Tibial nerve (tissue), 4 donors: ENCODE measurements around the gene GGA1. TPM values are rescaled to one million over a fixed set of nuclear protein-coding genes. Genes with fewer than 3 reads are reported as not detected.
"Not testable (repeated sequence)": the region's sequence is repeated elsewhere in the genome, so short reads cannot be mapped to it uniquely, and the experiment has no call there.

Source experiments
- DNase-seq, 2 donors: peaks; one replicate each; pipeline ENCODE4 v3.0.0-alpha.2; 2019; ENCODE audit warnings: low spot score in 2 of 2
- H3K27ac ChIP-seq, 4 donors: fragments of 200-600 bp; sonication (generic) in 3 of 4; one replicate each; pipeline ENCODE4 v1.5.1; 2017 to 2019; ENCODE audit warnings: mild to moderate bottlenecking in 1 of 4
- H3K27me3 ChIP-seq, 2 donors: fragments of 200-600 bp; sonication (generic) in 1 of 2; one replicate each; pipeline versions ENCODE4 v1.5.1 to v1.6.0; 2017 to 2019
- H3K36me3 ChIP-seq, 3 donors: fragments of 200-600 bp; sonication (generic); one replicate each; pipeline ENCODE4 v1.5.1; 2018 to 2019
- H3K4me1 ChIP-seq, 4 donors: fragments of 200-600 bp; sonication (generic) in 3 of 4; one replicate each; pipeline ENCODE4 v1.5.1; 2017 to 2019
- H3K4me3 ChIP-seq, 4 donors: fragments of 200-600 bp; sonication (generic) in 3 of 4; one replicate each; pipeline ENCODE4 v1.5.1; 2017 to 2019; ENCODE audit warnings: mild to moderate bottlenecking in 1 of 4, moderate library complexity in 1 of 4
- H3K9me3 ChIP-seq, 4 donors: fragments of 200-600 bp; sonication (generic) in 3 of 4; one replicate each; pipeline ENCODE4 v1.5.1; 2017 to 2019
- CTCF ChIP-seq, 5 experiments: fragments of 200-600 bp in 3 of 5; fragments of 450-650 bp in 2 of 5; sonication (generic) in 3 of 5; IDR thresholded peaks; one replicate each; pipeline ENCODE4 v1.5.1; 2016 to 2019; ENCODE audit warnings: antibody characterized with exemption in 5 of 5, mild to moderate bottlenecking in 3 of 5, moderate library complexity in 2 of 5
- EP300 ChIP-seq, 2 donors: sonication (generic); formaldehyde crosslinking; IDR thresholded peaks; one replicate each; pipeline ENCODE4 v1.6.1; 2017; ENCODE audit warnings: antibody characterized with exemption in 2 of 2, mild to moderate bottlenecking in 1 of 2
- POLR2A ChIP-seq, 2 donors: fragments of 450-650 bp; IDR thresholded peaks; one replicate each; pipeline ENCODE4 v1.6.1; 2017; ENCODE audit warnings: antibody characterized with exemption in 2 of 2, mild to moderate bottlenecking in 2 of 2, moderate library complexity in 2 of 2
- WGBS, 2 donors: methylation state at CpG; one replicate each; pipeline ENCODE4 v1.1.5; 2018; 5-methylcytosine and 5-hydroxymethylcytosine counted together
- total RNA-seq, 4 donors: library from RNA; depleted of rRNA; stranded (reverse); fragments of >200 nt; gene quantifications; one replicate each; pipeline ENCODE4 v1.1.0, GENCODE V29; 2016

Gene GGA1
- total RNA-seq, 4 donors from 2014 or later, result 66.3 to 99.0 (median 77.2) TPM

GRCh38 chr22:37647928-37648327 is 39.3 kb downstream of the GGA1 start:
- Histone ChIP-seq H3K27me3 (no peaks in the 10 kb centered on the region), H3K4me3 (no peak overlapping the region), H3K27ac (no peak overlapping the region), H3K9me3 (no peaks in the 10 kb centered on the region), H3K36me3 (peaks cover 0 to 50% (median 16%) of the 10 kb centered on the region in 3 donors), H3K4me1 (peaks cover 0 to 10% (median 4%) of the 10 kb centered on the region in 4 donors)
- 76 to 81% methylated on average over 9 of the region's 9 CpGs for WGBS, 2 donors
- no peak for DNase-seq
- TF ChIP-seq POLR2A (IDR thresholded peaks at IDR 0.05) (no peak), CTCF (IDR thresholded peaks at IDR 0.05) (no peak), EP300 (IDR thresholded peaks at IDR 0.05) (no peak)

- Histone ChIP-seq H3K36me3 (peaks cover 0 to 55% (median 16%) of the 10 kb centered on the region in 3 donors), H3K9me3 (no peaks in the 10 kb centered on the region), H3K27ac (no peak overlapping the region), H3K4me1 (peaks cover 0 to 6% (median 0%) of the 10 kb centered on the region in 4 donors), H3K27me3 (no peaks in the 10 kb centered on the region), H3K4me3 (no peak overlapping the region)
- 95 to 96% methylated on average over 17 of the region's 17 CpGs for WGBS, 2 donors
- DNase-seq, result no peak
- TF ChIP-seq CTCF (IDR thresholded peaks at IDR 0.05), result no peak
- no peak for TF ChIP-seq POLR2A (IDR thresholded peaks at IDR 0.05)
- no peak for TF ChIP-seq EP300 (IDR thresholded peaks at IDR 0.05)
Observed at GRCh38 chr22:37650463-37651136, 42.0 kb downstream of the GGA1 start.

- TF ChIP-seq POLR2A (IDR thresholded peaks at IDR 0.05), result no peak
- TF ChIP-seq CTCF (IDR thresholded peaks at IDR 0.05), result no peak
- no peak for TF ChIP-seq EP300 (IDR thresholded peaks at IDR 0.05)
- H3K4me3 ChIP-seq, result no peak overlapping the region
- no peak for DNase-seq
- WGBS, 2 donors, result 65 to 76% methylated on average over 14 of the region's 14 CpGs
- H3K27me3 ChIP-seq, result no peaks in the 10 kb centered on the region
- peaks cover 0 to 21% (median 9%) of the 10 kb centered on the region in 4 donors for H3K4me1 ChIP-seq
- H3K27ac ChIP-seq, result peak overlapping the region in 3 of 4 donors; percentile 55 to 73 (median 70)
- H3K9me3 ChIP-seq, result no peaks in the 10 kb centered on the region
- peaks cover 0 to 38% (median 16%) of the 10 kb centered on the region in 3 donors for H3K36me3 ChIP-seq
Observed at GRCh38 chr22:37654563-37655251, 46.1 kb downstream of the GGA1 start.

- WGBS, 2 donors, result 89 to 91% methylated on average over 11 to 17 of the region's 17 CpGs
- Histone ChIP-seq H3K27ac (peak overlapping the region in 3 of 4 donors; percentile 55 to 73 (median 70)), H3K9me3 (no peaks in the 10 kb centered on the region), H3K4me1 (peaks cover 0 to 26% (median 14%) of the 10 kb centered on the region in 4 donors), H3K36me3 (peaks cover 0 to 33% (median 16%) of the 10 kb centered on the region in 3 donors), H3K4me3 (no peak overlapping the region), H3K27me3 (no peaks in the 10 kb centered on the region)
- no peak for DNase-seq
- no peak for TF ChIP-seq CTCF (IDR thresholded peaks at IDR 0.05)
- TF ChIP-seq EP300 (IDR thresholded peaks at IDR 0.05), result no peak
- no peak for TF ChIP-seq POLR2A (IDR thresholded peaks at IDR 0.05)
Observed at GRCh38 chr22:37655252-37655563, 46.6 kb downstream of the GGA1 start.

GRCh38 chr22:37656583-37656982 is 47.9 kb downstream of the GGA1 start:
- Histone ChIP-seq H3K36me3 (peaks cover 0 to 20% (median 8%) of the 10 kb centered on the region in 3 donors), H3K27ac (peak overlapping the region in 1 of 4 donors; percentile 73), H3K4me1 (peaks cover 0 to 40% (median 22%) of the 10 kb centered on the region in 4 donors)
- H3K4me3 ChIP-seq, H3K9me3 ChIP-seq, DNase-seq, H3K27me3 ChIP-seq: not testable (repeated sequence)
- 85 to 95% methylated on average over 4 of the region's 4 CpGs for WGBS, 2 donors
